HG02981 (cell line): ENCODE measurements around the gene ETNK1.
"Not testable (repeated sequence)": the region's sequence is repeated elsewhere in the genome, so short reads cannot be mapped to it uniquely, and the experiment has no call there.

Experiments
- ATAC-seq: cut with Tn5 transposase; IDR thresholded peaks from one replicate; pipeline ENCODE4 v1.9.1; 2021; ENCODE audit warnings: mild to moderate bottlenecking, moderate library complexity; ENCODE audit not compliant: unreplicated experiment

Gene ETNK1

GRCh38 chr12:22624870-22625761, at the start of gene ETNK1:
Gene ETNK1 (plus strand): TSS chr12:22625171. CDS start chr12:22625431, 260 bp downstream.
- peak; percentile 96 for ATAC-seq

GRCh38 chr12:22576065-22576464, 48.9 kb upstream of the ETNK1 start:
- no peak for ATAC-seq

- ATAC-seq, result no peak
Observed at GRCh38 chr12:22576473-22576872, 48.5 kb upstream of the ETNK1 start.

GRCh38 chr12:22577667-22578066, 47.3 kb upstream of the ETNK1 start:
- no peak for ATAC-seq

DNA sequence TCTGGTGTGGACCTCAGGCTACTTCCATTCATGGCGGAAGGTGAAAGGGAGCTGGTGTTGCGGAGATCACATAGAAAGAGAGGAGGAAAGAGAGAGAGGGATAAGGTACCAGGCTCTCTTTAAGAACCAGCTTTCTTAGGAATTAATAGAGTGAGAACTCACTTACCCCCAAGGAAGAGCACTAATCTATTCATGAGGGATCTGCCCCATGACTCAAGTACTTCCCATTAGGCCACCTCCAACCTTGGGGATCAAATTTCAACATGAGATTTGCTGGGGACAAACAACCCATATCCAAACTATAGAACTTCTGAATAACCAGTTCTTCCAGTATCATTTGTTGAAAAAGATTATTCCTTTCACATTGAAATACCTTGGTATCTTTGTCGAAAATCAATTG, 46.6 kb upstream of the ETNK1 start:
- no peak for ATAC-seq

GRCh38 chr12:22588817-22589216, 36.2 kb upstream of the ETNK1 start:
- ATAC-seq, result no peak

DNA sequence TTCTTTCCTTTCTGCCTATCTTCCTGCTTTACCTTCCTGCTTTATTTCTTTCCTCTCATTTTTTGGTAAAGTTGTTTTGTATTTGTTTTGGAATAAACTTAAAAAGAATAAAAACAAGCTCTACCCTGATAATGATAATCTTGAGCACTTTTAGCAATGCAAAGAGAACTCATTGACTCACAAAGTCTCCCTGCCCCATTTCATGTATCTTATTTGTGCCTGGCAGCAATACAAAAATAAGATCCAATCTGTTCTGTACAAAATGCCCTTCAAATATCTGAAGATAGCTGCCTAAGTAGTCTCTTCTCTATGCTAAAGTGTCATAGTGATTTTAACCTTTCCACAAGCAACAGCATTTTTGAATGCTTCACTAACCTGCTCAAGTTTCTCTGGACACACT, 31.1 kb upstream of the ETNK1 start:
- ATAC-seq, result no peak

DNA sequence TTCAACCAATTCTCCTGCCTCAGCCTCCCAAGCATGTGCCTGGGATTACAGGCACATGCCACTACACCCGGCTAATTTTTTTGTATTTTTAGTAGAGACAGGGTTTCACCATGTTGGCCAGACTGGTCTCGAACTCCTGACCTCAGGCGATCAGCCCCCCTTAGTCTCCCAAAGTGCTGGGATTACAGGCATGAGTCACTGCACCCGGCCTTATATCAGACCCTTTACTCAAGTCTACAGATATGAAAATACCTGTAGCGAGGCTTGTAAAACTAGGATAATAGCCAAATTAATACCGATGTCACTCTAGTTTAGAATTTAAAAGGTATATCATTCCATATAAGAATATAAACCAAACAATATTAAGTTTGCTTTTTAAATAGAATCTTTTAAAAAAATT, 27.4 kb upstream of the ETNK1 start:
- ATAC-seq, result not testable (repeated sequence)

GRCh38 chr12:22598141-22598762, 26.7 kb upstream of the ETNK1 start:
- ATAC-seq, result no peak

GRCh38 chr12:22598763-22599161, 26.2 kb upstream of the ETNK1 start:
- no peak for ATAC-seq

GRCh38 chr12:22600181-22600580, 24.8 kb upstream of the ETNK1 start:
- ATAC-seq, result no peak

DNA sequence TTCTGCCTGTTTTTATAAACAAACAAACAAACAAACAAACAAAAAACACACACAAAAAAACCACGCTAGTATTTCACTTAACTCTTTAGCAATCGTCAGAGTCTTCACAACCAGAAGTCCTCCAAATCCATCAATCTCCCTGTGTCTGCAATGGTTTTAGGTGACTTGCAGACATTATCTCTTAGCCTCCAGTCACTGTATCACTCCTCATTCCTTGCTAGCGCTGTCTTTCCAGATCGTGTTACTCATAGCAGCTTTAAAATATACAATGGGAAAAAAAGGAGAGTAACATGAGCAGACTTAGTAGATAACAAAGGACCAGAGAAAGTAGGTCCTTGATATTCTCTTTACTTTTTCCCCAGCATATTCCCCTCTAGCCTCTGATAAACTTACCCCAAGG, 15.5 kb upstream of the ETNK1 start:
- no peak for ATAC-seq

- no peak for ATAC-seq
Observed at GRCh38 chr12:22610131-22610530, 14.8 kb upstream of the ETNK1 start.

GRCh38 chr12:22612822-22613221, 12.1 kb upstream of the ETNK1 start:
- ATAC-seq, result not testable (repeated sequence)

- ATAC-seq, result no peak
Observed at GRCh38 chr12:22615963-22616501, 8.9 kb upstream of the ETNK1 start.

- ATAC-seq, result no peak
Observed at GRCh38 chr12:22617630-22618029, 7.3 kb upstream of the ETNK1 start.

GRCh38 chr12:22624548-22624869, 462 bp upstream of the ETNK1 start:
- no peak for ATAC-seq

GRCh38 chr12:22625762-22626294, 857 bp downstream of the ETNK1 start:
- ATAC-seq, result peak; percentile 32

DNA sequence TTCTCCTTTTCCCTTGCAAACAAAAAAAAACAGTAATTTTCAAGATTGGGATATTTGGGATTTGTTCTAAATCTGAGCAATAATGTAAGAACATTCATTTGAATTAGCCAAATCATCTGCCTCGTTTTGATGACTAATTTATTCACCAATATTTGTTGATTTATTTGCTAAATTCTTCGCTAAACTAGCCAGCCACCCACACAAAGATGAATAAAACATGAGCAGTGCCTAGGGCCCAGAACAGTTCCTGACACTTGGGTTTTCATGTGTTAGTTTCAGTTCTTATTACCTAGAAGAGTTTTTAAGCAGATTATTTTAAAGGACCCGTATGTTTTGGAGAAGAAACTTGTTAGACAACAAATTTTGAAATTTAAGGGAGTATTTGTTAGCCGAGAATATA, 1.4 kb downstream of the ETNK1 start:
- ATAC-seq, result peak; percentile 33

DNA sequence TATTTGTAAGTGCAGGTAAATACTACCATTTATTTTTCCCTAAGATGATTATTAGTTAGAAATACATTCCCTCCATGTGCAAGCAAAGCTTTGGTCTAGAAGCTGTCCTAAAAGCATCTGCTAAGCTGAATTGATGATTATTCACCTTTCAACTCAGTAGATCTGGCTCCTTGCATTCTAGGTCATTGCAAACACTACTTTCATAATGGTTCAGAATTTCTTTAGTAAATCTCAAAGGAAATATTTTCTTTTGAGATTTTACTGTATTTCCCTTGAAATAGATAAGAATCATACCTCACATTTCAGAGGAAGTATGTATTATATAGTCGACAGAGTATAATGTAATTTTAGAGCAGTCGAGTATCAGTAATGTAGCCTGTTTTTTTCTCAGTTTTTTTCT, 2.4 kb downstream of the ETNK1 start:
- ATAC-seq, result no peak

GRCh38 chr12:22628228-22628627, 3.3 kb downstream of the ETNK1 start:
- ATAC-seq, result no peak
